ENCODE measurements around the gene NBAS. TPM values are rescaled to one million over a fixed set of nuclear protein-coding genes. Genes with fewer than 3 reads are reported as not detected.

NBAS gene
- total RNA-seq, 1 donor from 2014 or later = 61.6 TPM

DNA sequence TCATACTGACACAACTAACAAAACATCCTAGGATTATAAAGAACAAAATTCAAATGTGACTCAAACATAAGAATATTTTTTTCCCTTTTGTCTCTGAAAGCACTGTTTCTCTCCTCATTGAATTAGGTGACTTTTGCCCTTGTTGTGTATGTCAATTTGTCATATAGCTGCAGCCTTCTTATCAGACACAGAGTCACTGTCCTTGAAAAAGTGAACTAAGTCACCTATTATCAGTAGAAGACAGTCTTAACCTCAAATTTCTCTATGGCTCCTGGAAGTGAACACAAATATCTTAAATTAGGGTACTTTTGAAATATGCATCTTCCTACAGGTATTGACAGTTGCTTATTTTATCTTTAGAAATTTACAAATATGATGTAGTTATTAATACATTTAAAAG, 360.6 kb downstream of the NBAS start:
- H3K9me3 Mint-ChIP-seq = no peaks in the 10 kb centered on the region
- no peak overlapping the region for H3K27ac Mint-ChIP-seq (ENCODE audit: unreplicated experiment)
- DNase-seq (ENCODE audit: low read depth, low spot score) = no peak
- no peak overlapping the region for H3K4me3 Mint-ChIP-seq
- TF ChIP-seq, protein P1, sequence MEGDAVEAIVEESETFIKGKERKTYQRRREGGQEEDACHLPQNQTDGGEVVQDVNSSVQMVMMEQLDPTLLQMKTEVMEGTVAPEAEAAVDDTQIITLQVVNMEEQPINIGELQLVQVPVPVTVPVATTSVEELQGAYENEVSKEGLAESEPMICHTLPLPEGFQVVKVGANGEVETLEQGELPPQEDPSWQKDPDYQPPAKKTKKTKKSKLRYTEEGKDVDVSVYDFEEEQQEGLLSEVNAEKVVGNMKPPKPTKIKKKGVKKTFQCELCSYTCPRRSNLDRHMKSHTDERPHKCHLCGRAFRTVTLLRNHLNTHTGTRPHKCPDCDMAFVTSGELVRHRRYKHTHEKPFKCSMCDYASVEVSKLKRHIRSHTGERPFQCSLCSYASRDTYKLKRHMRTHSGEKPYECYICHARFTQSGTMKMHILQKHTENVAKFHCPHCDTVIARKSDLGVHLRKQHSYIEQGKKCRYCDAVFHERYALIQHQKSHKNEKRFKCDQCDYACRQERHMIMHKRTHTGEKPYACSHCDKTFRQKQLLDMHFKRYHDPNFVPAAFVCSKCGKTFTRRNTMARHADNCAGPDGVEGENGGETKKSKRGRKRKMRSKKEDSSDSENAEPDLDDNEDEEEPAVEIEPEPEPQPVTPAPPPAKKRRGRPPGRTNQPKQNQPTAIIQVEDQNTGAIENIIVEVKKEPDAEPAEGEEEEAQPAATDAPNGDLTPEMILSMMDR (conservative IDR thresholded peaks at IDR 0.05) = no peak
- no peaks in the 10 kb centered on the region for H3K4me1 Mint-ChIP-seq
- no peaks in the 10 kb centered on the region for H3K27me3 Mint-ChIP-seq (ENCODE audit: low read depth)
- peaks cover 12% of the 10 kb centered on the region for H3K36me3 Mint-ChIP-seq (ENCODE audit: low read depth)

GRCh38 chr2:15198051-15198450, 363.1 kb downstream of the NBAS start:
- Mint-ChIP-seq H3K27ac (ENCODE audit: unreplicated experiment) (no peak overlapping the region), H3K36me3 (ENCODE audit: low read depth) (peaks cover 8% of the 10 kb centered on the region), H3K9me3 (no peaks in the 10 kb centered on the region), H3K27me3 (ENCODE audit: low read depth) (no peaks in the 10 kb centered on the region), H3K4me3 (no peak overlapping the region), H3K4me1 (no peaks in the 10 kb centered on the region)
- DNase-seq (ENCODE audit: low read depth, low spot score) = no peak
- TF ChIP-seq, protein P1 (conservative IDR thresholded peaks at IDR 0.05) = no peak

DNA sequence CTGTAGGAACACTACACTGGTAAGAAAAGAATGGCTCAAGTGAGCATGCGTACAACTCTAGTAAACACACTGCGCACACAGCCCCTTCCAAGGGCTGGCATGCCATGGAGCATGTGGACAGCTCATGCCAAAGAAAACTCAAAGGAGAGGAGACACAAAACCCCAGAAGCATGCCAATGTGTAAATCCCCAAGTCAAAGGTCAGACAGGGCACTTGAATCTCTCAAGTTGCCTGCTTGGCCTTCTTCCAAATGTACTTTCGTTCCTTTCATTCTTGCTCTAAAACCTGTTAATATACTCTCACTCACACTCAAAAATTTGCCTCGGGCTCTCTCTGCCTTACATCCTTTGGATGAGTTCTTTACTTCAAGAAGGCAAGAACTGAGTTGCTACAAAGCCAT, 365.3 kb downstream of the NBAS start:
- TF ChIP-seq, protein P1 (conservative IDR thresholded peaks at IDR 0.05) = no peak
- Mint-ChIP-seq H3K27ac (ENCODE audit: unreplicated experiment) (no peak overlapping the region), H3K9me3 (no peaks in the 10 kb centered on the region), H3K27me3 (ENCODE audit: low read depth) (no peaks in the 10 kb centered on the region), H3K4me3 (no peak overlapping the region), H3K4me1 (no peaks in the 10 kb centered on the region), H3K36me3 (ENCODE audit: low read depth) (peaks cover 8% of the 10 kb centered on the region)
- no peak for DNase-seq (ENCODE audit: low read depth, low spot score)

DNA sequence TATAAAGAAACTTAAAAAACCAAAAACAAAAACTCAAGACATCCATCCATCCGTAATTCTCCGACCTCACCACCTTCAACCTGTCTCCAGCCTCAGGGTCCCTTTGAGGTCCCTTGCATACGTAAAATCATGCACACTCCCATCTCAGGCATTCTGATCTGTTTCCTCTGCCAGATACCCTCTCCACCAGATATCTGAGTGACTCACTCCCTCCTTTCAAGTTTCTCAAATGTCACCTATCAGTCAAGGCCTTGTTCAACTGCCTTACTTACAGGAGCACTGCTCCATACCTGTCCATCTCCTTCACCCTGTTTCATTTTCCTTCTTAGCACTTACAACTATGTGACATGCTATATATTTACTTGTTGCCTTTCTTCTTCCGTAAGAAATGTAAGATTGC, 369.3 kb downstream of the NBAS start:
- peaks cover 14% of the 10 kb centered on the region for H3K4me1 Mint-ChIP-seq
- H3K36me3 Mint-ChIP-seq (ENCODE audit: low read depth) = peaks cover 4% of the 10 kb centered on the region
- no peak for DNase-seq (ENCODE audit: low read depth, low spot score)
- no peaks in the 10 kb centered on the region for H3K27me3 Mint-ChIP-seq (ENCODE audit: low read depth)
- H3K4me3 Mint-ChIP-seq = no peak overlapping the region
- TF ChIP-seq, protein P1 (conservative IDR thresholded peaks at IDR 0.05) = no peak
- no peak overlapping the region for H3K27ac Mint-ChIP-seq (ENCODE audit: unreplicated experiment)
- no peaks in the 10 kb centered on the region for H3K9me3 Mint-ChIP-seq

DNA sequence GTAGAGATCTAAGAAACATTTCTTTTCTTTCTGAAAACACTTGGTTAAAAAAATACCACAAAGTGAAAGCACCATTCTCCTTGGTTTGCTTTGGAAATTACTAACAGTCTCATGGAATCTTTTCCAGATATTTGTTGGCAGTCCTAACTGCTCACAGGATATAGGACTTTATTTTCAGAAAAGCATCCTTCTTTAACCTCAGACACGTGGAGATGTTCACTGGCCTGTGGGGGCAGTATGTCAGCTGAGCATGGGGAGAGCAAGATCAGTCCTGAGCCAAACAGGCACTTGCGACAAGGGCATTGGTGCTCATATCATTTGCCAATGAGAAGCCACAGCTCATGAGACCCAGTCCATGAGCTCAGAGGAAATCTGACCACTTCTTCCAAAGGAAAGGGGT, 371.9 kb downstream of the NBAS start:
- DNase-seq (ENCODE audit: low read depth, low spot score) = no peak
- Mint-ChIP-seq H3K9me3 (no peaks in the 10 kb centered on the region), H3K36me3 (ENCODE audit: low read depth) (peaks cover 3% of the 10 kb centered on the region), H3K27me3 (ENCODE audit: low read depth) (no peaks in the 10 kb centered on the region), H3K4me3 (no peak overlapping the region), H3K4me1 (peaks cover 14% of the 10 kb centered on the region), H3K27ac (ENCODE audit: unreplicated experiment) (no peak overlapping the region)
- TF ChIP-seq, protein P1 (conservative IDR thresholded peaks at IDR 0.05) = no peak

DNA sequence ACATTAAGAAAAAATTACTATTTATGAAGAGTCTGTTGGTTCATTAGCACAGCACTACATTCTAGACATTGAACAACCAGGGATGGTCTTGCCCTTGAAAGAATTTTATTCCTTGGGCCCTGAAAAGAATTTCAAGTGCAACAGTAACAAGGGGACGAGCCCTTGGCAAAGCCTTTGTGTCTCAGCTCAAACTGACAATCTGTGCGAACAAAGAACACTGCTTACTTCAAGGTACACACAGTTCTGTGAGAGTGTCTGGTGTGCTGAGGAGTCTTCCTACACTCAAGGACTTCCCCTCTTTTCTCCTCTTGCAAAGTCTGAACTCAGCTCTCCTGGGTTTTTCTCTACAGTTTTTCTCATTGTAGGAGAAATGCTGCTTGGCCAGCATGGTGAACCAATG, 373.4 kb downstream of the NBAS start:
- TF ChIP-seq, protein P1 (conservative IDR thresholded peaks at IDR 0.05) = no peak
- H3K4me3 Mint-ChIP-seq = no peak overlapping the region
- H3K27ac Mint-ChIP-seq (ENCODE audit: unreplicated experiment) = no peak overlapping the region
- no peaks in the 10 kb centered on the region for H3K9me3 Mint-ChIP-seq
- H3K27me3 Mint-ChIP-seq (ENCODE audit: low read depth) = no peaks in the 10 kb centered on the region
- no peak for DNase-seq (ENCODE audit: low read depth, low spot score)
- H3K4me1 Mint-ChIP-seq = peaks cover 14% of the 10 kb centered on the region
- H3K36me3 Mint-ChIP-seq (ENCODE audit: low read depth) = peaks cover 3% of the 10 kb centered on the region
